ENCODE results near the gene CELF5.

Gene CELF5

GRCh38 chr19:3224346-3225168 lies at the start of gene CELF5:
CELF5 (plus strand) TSS chr19:3224661; CDS start chr19:3224740, 79 bp downstream.
- DNase-seq (ENCODE audit: low spot score) = peak; percentile 79

- DNase-seq (ENCODE audit: low spot score) = no peak
Observed at GRCh38 chr19:3175781-3176714, 48.4 kb upstream of the CELF5 start.

- DNase-seq (ENCODE audit: low spot score) = peak; percentile 80
Observed at GRCh38 chr19:3176715-3177501, 47.6 kb upstream of the CELF5 start.

DNA sequence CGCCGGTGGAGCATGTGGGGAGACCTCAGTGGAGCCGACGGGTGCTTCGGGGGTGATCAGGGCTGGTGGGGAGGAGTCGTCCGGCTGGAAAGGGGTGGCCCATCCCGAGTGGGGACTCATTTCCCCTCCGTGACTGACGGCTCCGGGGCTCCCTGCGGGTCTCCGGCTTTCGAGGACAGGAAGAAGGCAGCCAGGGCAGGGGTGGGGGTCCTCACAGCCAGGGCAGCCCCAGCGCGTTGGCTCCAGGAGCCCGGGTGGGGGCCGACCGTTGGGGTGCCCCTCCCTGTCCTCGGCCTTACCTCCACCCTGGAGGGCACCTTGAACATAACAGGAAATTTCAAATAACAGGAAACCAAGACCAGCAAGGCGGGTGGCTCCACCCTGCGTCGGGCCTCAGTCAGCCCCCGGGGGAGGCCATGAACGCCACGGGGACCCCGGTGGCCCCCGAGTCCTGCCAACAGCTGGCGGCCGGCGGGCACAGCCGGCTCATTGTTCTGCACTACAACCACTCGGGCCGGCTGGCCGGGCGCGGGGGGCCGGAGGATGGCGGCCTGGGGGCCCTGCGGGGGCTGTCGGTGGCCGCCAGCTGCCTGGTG lies 46.0 kb upstream of the CELF5 start, which contains the start of gene S1PR4:
S1PR4 (plus strand) TSS at position 393 of the 596 bp plus-strand sequence; CDS start at position 417, 24 bp downstream.
- no peak for DNase-seq (ENCODE audit: low spot score)

DNA sequence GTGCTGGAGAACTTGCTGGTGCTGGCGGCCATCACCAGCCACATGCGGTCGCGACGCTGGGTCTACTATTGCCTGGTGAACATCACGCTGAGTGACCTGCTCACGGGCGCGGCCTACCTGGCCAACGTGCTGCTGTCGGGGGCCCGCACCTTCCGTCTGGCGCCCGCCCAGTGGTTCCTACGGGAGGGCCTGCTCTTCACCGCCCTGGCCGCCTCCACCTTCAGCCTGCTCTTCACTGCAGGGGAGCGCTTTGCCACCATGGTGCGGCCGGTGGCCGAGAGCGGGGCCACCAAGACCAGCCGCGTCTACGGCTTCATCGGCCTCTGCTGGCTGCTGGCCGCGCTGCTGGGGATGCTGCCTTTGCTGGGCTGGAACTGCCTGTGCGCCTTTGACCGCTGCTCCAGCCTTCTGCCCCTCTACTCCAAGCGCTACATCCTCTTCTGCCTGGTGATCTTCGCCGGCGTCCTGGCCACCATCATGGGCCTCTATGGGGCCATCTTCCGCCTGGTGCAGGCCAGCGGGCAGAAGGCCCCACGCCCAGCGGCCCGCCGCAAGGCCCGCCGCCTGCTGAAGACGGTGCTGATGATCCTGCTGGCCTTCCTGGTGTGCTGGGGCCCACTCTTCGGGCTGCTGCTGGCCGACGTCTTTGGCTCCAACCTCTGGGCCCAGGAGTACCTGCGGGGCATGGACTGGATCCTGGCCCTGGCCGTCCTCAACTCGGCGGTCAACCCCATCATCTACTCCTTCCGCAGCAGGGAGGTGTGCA lies 45.3 kb upstream of the CELF5 start:
- DNase-seq (ENCODE audit: low spot score) = no peak

DNA sequence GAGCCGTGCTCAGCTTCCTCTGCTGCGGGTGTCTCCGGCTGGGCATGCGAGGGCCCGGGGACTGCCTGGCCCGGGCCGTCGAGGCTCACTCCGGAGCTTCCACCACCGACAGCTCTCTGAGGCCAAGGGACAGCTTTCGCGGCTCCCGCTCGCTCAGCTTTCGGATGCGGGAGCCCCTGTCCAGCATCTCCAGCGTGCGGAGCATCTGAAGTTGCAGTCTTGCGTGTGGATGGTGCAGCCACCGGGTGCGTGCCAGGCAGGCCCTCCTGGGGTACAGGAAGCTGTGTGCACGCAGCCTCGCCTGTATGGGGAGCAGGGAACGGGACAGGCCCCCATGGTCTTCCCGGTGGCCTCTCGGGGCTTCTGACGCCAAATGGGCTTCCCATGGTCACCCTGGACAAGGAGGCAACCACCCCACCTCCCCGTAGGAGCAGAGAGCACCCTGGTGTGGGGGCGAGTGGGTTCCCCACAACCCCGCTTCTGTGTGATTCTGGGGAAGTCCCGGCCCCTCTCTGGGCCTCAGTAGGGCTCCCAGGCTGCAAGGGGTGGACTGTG lies 44.6 kb upstream of the CELF5 start:
- no peak for DNase-seq (ENCODE audit: low spot score)

- DNase-seq (ENCODE audit: low spot score) = no peak
Observed at GRCh38 chr19:3183721-3184641, 40.5 kb upstream of the CELF5 start.

DNA sequence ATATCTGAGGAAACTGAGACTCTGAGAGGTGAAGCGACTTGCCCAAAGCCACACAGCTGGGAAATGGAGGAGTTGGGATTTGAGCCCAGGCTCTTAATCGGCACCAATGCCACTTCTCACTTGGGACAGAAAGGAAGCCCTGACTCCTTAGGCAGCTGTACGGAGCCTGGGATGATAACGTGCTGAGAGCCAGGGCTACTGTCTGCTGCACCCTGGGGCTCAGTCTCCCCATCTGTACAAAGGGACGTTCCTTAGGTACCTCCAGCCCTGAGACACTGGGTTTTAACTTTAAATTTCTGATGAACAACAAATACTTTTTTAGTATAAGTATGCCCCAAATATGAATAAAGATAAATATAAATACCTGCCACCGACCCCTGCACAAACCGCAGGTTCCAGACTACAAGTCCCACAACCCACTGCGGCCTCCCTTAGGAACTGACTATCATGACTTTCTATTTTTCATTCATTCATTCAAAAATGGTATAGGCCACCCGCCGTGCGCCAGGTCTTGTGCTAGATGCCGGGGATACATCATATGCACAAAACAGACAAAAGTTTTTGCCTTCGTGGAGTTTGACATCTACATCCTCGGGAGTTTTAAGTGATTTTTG lies 39.5 kb upstream of the CELF5 start:
- peak; percentile 58 for DNase-seq (ENCODE audit: low spot score)

DNA sequence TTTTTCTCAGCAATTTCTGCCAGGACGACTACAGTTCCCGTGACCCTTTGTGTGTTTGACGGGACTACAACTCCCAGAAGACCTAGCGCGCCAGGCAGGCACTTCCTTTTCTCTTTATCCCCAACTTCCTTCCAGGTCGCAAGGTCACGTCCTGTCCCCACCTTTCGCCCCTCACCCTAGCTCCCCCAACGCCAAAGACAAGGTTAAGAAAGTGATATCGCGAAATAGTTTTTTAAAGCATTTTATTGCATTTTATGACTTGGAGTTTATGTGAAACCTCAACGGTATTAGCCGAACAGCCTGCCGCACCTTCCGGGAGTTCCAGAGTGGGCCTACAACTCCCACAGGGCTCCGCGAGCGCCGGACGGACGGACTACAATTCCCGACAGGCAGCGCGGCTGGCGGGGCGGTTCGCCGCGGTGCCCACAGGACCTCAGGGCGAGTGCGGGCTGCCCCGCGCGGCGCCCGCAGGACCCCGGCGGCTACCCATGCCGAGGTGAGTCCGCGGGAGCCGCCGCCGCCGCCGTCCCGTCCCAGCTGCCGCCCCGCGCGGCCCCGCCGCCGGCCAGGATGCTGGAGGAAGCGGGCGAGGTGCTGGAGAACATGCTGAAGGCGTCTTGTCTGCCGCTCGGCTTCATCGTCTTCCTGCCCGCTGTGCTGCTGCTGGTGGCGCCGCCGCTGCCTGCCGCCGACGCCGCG lies 38.9 kb upstream of the CELF5 start, which contains the start of gene NCLN:
NCLN (plus strand) TSS at position 470 of the 699 bp plus-strand sequence; CDS start at position 571, 101 bp downstream.
- peak; percentile 87 for DNase-seq (ENCODE audit: low spot score)

- no peak for DNase-seq (ENCODE audit: low spot score)
Observed at GRCh38 chr19:3186160-3186688, 38.2 kb upstream of the CELF5 start.

DNA sequence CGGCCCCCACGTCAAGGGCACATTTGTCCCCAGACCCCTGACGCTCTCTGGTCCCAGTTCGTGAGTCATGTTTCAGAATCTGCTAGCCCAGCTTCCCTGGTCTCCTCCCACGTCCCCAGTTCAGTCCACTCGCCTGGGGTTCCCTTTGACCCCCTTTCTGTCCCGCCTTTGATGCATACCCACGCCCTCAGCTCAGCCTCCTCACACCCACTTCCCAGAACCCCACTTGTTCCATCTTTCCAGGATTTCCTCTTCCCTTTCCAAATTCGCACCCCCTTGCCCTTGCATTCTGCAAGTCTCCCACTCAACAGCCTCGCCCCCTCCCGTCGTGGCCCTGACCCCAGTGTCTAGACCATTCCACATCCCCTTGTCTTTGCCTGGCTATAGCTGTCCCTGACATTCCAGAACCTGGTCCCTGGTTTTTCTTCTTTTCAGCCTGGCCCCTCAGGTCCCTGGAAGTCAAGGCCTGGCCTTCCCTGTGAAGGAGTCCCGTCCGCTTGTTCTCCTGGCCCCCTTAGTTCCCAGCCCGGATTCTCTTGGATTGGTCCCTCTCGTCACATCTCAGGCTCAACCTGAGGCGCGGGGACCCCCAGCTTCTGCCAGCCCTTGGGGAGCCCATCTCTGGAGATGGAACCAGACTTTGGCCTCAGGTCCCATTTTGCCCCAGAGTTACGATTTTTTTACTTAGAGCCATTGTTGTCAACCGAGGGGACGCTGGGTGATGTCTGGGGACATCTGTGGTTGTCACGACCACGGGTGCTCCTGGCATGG lies 37.4 kb upstream of the CELF5 start:
- no peak for DNase-seq (ENCODE audit: low spot score)

DNA sequence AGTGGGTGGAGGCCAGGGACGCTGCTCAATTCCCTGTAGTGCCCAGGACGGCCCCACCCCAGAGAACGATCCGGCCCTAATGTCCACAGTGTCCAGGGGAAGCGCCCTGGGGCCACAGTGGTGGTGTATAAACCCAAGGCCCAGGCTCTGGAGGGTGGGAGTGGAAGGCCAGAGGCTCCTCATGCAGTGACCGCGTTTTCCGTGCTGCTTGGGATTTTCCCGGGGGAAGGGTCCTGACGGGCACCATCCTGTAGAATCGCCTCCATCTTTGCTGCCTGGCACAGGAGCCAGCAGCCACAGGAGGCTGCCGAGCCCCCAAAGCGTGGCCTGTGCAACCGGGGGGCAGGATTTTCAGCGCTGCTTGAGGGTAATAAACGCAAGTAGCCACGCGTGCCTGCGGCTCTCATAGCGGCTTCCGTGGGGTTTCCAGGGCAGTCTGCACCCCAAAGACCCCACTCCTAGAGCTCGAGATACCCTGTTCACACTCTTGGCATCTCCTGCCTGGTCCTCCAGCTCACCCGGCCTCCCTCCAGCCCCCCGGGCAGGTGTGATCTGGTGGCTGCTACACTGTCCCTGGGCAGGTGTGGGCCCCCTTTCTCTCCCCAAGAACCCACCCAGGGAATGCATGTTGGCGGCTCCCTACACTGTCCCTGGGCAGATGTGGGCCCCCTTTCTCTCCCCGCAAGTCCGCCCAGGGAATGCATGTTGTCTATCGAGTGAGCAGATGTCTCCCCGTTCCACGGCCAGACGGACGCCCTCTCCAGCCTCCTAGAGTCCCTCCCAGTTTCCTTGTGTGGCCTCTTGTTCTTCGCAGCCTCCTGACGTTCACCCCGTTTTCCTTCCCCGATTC lies 36.6 kb upstream of the CELF5 start:
- DNase-seq (ENCODE audit: low spot score) = no peak

DNA sequence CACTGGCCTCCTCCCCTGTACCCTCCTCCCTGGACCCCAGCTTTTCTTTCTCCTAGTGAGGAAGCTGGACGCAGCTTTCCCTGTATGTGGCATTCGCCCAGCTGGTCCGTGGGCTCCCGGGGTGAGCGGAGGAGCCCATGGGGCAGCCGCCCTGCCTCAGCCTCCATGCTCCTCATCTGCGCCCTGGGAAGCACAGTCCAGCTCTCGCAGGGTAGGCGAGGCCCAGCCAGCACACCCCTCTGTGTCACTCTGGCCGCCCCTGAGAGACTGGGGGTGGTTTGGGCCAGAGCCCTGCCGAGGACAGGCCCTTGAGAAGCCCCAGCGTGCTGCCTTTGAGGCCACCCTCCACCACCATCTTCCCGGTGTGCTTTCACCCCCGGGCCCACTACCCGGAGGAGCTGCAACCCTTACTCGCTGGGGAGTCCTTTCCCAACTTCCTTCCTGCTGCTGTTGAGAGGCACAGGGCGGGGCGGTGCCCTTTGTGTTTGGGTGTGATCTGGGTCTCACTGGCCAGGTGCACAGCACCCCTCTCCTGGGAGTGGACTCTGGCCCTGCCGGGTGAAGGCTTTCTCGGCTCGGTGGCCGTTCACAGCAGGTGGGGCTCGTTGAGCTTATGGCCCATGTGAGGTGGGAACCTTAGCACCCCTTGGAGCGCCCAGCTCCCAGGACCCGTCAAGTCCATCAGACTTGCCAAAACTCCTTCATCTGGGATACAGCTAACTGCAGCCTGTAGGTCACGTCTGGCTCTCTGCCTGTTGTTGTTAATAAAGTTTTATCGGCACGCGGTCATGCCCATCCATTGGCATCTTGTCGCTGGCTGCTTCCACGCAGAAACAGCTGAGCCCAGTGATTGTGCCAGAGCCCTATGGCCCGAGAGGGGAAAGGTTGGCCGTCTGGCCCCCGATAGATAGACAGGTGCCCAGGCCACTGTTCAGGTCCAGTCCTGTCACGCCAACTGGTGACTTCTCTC lies 35.5 kb upstream of the CELF5 start:
- DNase-seq (ENCODE audit: low spot score) = no peak

- no peak for DNase-seq (ENCODE audit: low spot score)
Observed at GRCh38 chr19:3189702-3190469, 34.6 kb upstream of the CELF5 start.

All from hepatic stellate cell (primary cell).